NK-92 (cell line): ENCODE data around the gene ARHGEF19.
"Not testable (repeated sequence)": the region's sequence is repeated elsewhere in the genome, so short reads cannot be mapped to it uniquely, and the experiment has no call there.

Experiments used
- DNase-seq: peaks from one replicate; lab custom pipeline; 2025; ENCODE audit not compliant: unreplicated experiment; lab: John Stamatoyannopoulos, UW

ARHGEF19 gene

GRCh38 chr1:16205334-16205671 is 7.1 kb downstream of the ARHGEF19 start:
- DNase-seq: no peak

DNA sequence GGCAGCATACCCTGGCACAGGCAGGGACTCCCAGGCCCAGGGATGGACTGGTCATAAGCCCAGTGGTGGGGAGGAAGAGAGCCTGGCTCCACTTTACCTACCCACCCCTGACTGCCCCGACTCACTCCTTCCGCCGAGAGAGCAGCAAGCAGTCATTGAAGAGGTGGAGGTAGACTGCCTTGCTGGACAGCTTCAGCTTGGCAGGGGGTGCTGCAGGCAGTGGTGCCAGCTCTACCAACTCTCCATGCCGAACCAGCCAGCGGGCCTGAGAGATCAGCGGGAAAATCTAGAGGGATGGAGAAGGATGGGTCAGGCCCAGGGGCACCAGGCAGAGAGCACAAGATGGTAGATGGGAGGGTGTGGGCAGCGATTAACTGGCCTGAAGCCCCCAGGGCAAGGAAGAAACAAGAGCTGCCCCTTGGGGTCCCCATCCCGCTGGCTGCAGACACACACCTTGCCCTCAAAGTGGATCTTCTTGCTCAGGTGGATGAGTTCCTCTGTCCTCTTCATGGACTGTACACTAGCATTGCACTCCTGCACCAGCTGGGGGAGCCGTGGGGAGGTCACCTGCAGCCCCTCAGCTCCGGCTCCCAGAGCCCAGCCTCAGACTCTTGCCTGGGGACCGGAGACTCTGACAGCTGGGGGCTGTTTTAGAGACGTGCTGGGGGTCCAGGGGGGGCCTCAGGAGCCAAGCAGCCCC is 7.7 kb downstream of the ARHGEF19 start:
- DNase-seq: no peak

GRCh38 chr1:16204216-16204615 is 8.2 kb downstream of the ARHGEF19 start:
- DNase-seq: no peak

- DNase-seq: no peak
Measured at GRCh38 chr1:16203550-16203949, 8.9 kb downstream of the ARHGEF19 start.

GRCh38 chr1:16202281-16203210 is 9.9 kb downstream of the ARHGEF19 start:
- no peak for DNase-seq

DNA sequence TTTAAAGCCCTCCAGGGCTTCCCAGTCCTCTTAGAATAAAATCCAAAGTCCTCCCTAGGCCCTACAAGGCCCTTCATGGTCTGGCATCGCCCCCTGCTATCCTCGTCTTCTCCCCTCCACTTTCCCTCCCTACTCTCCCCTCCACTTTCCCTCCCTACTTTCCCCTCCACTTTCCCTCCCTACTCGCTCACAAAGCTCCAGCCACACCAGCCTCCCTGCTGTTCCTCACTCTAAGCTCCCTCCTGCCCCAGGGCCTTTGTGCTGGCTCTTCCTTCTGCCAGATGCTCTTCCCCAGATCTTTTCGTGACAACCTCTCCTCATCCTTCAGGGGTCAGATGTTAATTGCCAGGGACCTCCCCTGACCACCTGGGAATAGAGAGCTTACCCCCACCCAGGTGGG is 12.8 kb downstream of the ARHGEF19 start:
- no peak for DNase-seq

GRCh38 chr1:16199157-16199501 is 13.3 kb downstream of the ARHGEF19 start:
- no peak for DNase-seq

- DNase-seq: no peak
Measured at GRCh38 chr1:16198444-16199156, 13.9 kb downstream of the ARHGEF19 start.

- no peak for DNase-seq
Measured at GRCh38 chr1:16196874-16197273, 15.6 kb downstream of the ARHGEF19 start.

DNA sequence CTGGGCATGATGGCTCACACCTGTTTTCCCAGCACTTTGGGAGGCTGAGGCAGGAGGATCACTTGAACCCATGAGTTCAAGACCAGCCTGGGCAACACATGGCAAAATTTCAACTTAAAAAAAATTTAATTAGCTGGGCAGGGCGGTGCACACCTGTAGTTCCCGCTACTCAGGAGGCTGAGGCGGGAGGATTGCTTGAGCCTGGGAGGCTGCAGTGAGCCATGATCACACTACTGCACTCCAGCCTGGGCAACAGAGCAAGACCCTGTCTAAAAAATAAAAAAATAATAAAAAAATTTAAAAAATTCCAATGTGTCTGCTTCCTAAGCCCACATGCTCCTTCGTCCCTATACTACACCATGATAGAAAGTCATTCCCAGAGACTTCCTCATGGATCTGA is 16.3 kb downstream of the ARHGEF19 start:
- DNase-seq: not testable (repeated sequence)

- DNase-seq: no peak
Measured at GRCh38 chr1:16195518-16195905, 16.9 kb downstream of the ARHGEF19 start.

DNA sequence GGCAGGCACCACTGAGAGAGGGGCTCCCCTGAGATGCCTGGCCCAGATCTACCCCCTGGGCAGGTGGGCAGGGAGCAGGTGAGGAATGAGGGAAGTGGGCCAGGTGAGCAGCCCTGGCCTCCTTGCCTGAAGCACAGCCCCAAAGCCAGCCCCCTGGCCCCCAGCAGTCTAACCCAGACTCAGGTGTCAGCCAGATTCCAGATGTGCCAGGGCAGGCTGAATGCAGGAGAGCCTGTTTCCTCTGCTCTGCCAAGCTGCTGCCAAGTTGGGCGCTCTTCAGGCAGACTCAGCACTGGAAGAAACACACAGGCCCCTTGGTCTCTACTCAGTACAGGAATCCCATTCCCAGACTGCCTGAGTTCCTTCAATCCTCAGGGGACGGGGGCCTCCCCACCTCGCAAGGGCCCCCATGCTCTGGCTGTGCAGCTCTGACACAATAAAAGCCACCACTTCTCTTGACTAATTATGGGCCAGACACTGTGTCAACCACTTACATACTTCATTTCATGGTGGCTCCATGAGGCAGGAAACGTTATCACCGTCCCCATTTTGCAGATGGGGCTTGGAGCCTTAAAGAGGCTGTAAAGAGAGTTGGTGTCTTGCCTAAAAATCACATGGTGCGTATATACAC is 20.4 kb downstream of the ARHGEF19 start:
- no peak for DNase-seq

- no peak for DNase-seq
Measured at GRCh38 chr1:16191309-16191708, 21.1 kb downstream of the ARHGEF19 start.

- no peak for DNase-seq
Measured at GRCh38 chr1:16189921-16190621, 22.4 kb downstream of the ARHGEF19 start.

DNA sequence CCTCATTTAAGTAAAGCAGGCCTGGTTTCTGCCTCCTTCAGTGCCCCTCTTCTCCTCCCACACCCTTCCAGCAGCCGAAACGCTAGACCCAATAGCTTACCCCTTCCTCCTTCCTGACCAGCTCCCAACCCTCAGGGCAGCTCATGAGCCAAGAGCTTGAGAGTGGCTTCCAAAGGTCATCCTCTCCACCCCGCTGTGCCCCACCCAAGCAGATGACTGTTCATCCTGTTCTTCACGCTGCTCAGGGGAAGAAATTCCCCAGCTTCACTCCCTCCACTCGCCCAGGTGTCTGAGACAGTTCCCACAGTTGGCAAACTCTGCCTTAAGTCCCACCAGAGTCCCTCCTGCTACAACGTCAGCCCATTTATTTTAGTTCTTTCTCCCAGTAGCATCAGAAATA is 23.4 kb downstream of the ARHGEF19 start:
- DNase-seq: no peak

DNA sequence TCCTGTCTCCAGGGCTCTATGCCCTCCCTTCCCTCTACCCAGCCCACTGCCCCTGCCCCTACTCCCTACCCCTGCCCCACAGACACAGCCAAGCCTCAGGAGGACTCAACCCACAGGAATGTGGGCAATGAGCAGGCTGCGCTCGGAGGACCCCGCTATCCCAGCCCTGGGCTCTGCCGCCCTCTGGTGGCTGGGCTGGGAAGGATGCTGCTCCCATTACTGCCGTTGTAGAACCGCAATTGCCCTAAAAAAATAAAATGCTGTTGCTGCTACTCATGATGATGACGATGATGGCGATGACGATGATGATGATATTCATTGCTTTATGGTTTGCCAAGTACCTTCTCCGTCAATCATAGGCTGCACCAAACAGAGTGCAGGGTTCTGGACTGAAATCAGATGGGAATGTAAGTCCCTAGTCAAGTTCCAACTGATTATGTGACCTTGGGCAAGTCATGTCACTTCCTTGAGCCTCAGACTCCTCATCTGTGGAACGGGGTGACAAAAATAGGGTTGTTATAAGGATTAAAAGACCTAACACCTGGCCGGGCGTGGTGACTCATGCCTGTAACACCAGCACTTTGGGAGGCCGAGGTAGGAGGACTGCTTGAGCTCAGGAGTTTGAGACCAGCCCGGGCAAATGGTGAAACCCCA is 24.6 kb downstream of the ARHGEF19 start:
- DNase-seq: no peak

- DNase-seq: no peak
Measured at GRCh38 chr1:16186655-16187235, 25.7 kb downstream of the ARHGEF19 start.

DNA sequence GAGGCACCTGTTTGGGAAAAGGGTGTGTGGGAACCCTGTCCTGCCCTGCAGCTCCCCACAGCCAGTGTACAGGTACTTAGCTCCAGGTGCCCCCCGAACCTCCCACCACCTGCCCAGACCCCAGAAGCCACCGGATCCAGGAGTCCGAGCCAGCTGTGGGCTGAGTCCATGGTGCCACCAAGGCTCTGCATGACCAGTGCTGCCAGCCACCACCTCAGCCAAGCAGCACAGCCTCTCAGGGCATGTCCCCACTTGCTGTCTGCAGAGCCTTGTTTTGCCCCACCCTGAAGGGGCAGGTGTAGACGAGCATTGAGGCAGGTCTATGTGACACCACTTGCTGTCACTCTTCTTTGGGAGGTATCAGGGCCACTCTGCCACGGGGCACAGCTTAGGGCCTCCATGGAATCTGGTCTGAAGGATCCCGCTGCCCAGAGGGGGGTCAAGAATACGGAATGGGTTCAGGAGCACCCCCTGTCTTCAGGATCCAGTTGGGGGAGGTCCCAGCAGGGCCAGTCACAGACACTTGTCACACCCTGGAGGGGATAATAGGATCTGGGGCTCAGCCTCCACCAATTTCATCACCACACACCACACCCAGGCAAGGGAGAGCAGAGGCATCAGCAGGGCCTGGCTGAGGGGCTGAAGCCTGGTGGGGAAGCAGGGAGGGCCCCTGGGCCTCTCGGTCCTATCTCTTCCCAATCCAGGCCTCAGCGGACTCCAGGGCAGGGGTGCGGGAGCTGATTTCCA is 27.7 kb downstream of the ARHGEF19 start:
- no peak for DNase-seq
